Stimulated activated CD4-positive, alpha-beta T cell treated with anti-CD3 and anti-CD28 coated beads, Interleukin-4, amount 100 ng/mL, for 48 hours (primary cell): ENCODE results near the gene CFAP68.

Experiments used
- DNase-seq, 2 donors: peaks; one replicate each; pipeline ENCODE4 v3.0.0-alpha.2; 2020; ENCODE audit warnings: low read depth in 2 of 2

The CFAP68 gene, protein sequence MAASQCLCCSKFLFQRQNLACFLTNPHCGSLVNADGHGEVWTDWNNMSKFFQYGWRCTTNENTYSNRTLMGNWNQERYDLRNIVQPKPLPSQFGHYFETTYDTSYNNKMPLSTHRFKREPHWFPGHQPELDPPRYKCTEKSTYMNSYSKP

DNA sequence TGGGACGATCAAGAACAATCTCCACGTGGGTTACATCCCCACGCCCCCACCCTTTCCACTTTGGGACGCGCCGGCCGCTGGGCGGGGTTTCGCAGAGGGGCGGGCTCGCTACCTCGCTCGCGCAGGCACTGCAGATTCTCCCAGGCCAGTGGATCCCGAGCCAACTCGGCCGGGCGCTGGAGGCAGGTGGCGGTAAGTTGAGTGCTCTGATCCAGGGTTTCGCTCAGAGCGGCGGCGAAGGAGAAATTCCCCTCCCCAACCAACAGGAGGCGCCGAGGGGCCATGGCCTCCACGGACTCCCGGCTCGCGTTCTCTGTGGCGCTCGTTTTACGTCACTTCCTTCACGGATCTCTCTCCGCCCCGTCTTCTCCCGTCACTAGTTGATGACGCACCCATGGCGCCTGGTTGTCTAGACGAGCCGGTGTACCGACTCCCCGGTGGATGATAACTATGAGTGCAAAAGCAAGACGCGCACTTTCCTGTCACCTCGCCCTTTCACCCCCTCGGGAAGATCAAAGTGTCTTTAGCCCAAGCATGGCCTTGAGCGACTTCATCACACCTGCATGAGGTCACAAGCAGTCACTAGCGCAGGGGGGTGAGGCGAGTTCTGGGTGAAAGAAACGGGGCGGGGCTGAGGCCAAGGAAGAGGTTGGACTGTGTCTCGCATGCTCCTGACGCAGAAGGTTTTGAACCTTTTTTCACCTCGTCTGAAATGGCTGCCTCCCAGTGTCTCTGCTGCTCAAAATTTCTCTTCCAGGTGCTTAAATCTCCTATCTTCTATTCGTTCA, at the start of gene CFAP68, which contains the start of gene FDXACB1:
CFAP68 (plus strand) TSS at position 693 of the 788 bp plus-strand sequence; CDS start at position 713, 20 bp downstream.
FDXACB1 (minus strand) TSS at position 317 of the 788 bp plus-strand sequence; CDS start at position 284, 33 bp downstream.
- DNase-seq: peak; percentile 90 to 93

DNA sequence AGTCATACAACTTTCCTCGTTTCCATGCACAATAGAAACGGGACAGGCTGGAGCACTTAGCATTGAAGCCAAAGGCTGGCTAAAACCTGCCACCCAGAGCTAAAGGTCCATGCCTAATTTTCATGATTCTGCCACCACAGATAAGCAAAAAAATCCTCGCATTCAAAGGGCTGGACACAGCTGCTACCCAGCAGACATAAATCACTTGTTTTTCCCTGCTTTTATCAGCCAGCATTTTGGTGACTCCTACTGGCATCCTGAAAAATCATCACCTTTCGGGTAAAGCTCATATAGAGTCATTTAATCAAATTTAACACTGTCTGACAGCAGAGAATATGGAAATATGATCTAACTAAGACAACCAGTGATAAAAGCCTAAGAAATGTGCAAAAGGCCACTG, 45.8 kb upstream of the CFAP68 start:
- no peak for DNase-seq

DNA sequence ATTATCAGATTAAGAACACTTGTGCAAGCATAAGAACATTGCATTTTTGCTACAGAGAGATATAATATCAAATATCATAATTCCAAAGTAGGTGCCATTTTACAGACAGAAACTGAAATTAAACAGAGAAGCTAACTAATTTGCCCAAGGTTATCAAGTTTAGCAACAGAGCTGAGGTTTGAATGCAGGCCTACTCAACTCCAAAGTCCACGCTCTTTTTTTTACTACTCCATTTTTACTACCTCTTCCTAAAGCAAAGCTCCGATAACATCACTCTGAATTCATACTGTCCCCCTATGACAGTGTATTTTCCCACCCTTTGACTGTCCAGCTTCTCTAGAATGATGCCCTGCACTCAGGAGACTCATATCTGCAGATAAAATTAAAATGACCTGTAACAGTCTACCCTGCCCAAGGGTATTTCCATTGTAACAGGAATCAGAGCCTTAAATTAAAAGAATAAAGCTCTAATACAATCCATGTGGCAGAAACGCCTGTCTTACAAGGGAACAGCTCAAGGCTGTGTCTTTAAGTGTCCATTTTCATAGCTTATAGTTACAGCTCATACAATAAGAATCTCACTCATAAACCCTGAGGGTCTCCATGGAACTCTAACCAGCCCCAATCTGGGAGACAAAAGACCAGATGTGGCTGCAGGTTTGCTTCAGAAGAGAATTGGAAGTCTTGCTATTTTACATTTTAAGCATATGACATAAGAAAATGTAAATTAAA, 44.7 kb upstream of the CFAP68 start:
- no peak for DNase-seq

DNA sequence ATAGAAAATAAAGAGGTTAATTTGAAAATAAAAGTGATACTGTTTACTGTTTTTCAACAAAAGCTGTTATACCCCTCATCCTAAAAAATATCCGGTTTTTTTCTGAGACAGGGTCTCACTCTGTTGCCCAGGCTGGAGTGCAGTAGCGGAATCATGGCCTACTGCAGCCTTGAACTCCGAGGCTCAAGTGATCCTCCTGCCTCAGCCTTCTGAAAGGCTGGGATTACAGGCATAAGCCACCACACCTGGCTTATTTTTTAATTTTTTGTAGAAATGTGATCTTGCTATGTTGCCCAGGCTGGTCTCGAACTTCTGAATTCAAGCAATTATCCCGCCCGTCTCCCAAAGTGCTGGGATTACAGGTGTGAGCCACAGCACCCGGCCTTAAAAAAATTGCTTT, 43.7 kb upstream of the CFAP68 start:
- no peak for DNase-seq

DNA sequence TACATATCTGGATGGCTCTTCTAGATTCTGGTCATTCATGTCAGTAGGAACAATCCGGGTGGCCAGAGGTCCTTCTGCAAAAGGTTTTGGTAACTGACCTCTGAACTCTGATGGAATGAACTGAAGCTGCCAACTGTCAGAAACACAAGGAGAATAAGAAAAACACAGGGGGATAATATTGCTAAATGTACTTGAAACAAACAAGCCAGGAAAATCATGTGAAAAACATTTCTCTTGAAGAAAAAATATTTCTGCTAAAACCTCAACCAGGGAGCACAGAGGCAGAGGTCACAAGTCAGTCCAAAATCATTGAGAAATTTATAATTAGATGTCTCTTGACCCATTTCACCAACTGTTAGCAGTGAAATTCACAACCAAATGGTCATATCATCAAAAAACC, 43.2 kb upstream of the CFAP68 start:
- DNase-seq: no peak

DNA sequence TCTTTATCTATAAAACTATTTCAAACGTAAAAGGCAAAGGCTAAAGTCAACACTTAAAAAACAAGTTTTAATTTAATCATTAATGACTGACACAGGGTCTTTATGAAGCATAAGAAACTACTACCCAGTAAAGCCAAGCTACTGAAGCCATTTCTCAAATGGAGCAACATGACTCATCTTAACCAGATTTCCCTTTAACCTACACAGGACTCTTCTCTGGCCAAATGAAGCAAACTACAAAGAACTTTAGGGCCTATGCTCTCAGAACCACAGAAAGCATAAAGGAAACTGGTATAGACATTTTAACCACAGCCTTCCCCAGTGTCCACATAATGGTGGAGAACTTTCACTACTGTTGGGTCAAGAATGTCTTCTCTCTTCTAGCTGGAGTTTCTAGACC, 42.6 kb upstream of the CFAP68 start:
- DNase-seq: no peak

DNA sequence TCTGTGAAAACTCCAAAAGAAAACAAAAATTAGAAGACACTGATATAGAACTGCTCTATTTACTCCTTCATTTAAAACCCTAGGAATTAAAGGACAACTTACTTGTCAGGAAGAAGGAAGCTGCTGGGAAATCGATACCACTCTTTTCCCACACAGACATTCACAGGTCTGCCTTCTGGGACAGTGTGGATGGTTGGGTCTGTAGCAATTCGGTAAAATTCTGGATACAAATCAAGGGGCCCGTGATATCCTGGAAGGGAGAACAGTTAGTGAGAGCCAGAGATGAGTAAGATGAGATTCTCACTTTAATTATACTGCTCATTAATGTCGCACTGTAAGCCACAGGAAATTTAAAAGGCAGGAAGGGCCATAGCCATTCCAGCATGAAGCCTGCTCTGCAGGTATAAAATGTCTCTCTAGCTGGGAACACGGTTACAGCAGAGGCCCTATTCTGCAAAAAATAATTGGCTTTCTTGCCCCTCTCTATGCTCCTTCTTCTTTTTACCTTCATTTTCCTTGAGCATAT, 41.9 kb upstream of the CFAP68 start:
- no peak for DNase-seq

DNA sequence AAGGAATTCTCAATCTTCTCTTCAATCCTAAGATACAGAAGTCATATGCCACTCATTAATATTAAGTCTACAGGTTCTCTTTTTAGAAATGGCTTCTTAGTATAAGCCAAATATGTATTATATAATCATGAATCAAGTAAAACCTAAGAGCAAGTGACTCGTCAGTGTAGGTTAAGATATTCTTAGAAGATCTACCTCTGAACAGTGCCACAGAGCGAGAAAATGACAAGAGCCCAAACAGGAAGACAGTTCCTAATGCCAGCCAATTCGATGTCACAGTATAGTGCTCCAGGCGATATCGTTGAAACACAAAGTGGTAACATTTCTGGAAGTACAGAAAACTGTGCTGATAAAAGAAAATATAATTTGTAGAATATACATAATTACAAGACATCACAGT, 41.3 kb upstream of the CFAP68 start:
- no peak for DNase-seq

DNA sequence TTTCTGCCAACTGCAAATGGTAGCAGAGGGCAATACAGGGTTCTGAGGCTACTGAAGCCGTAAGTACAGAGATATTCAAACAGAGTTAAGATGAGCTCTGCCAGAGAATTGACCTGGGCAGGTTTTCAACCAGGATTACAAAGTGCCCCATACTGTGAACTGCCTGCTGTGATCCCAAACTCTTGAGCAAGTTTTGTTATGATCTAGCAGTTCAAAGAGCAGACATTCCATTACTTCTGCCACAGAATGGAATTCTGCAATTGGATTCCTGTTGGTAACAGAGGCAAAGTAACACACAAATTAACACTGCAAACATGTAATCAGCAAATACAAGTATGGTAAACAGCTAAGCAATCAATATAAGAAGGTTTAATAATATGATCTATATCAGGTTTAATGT, 39.2 kb upstream of the CFAP68 start:
- no peak for DNase-seq

DNA sequence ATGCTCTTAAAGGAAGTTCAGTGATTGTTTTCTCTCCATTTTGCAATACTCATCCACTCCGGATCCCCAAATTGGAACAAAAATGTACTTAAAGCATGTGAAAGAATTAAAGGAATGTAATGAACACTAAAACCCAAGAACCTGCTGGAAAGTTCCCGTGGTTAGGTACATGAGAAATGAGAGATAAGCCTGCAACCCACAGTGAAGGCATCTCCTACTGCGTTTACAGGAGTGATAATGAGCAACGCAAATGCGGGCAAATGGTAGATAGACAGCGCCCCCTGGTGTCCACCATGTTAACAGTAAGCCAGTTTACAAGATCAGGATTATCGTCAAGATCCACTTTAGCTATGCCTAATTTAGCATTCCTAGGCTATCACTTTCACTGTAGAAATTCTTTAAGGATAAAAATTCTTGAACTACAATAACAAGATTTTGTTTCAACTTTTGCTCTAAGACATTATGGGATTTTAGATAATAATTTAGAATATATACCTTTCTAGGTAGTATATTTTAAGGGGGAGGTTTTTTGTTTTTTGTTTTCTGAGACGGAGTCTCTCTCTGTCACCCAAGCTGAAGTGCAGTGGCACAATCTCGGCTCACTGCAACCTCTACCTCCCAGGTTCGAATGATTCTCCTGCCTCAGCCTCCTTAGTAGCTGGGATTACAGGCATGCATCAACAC, 37.8 kb upstream of the CFAP68 start:
- DNase-seq: peak; percentile 78 to 91

DNA sequence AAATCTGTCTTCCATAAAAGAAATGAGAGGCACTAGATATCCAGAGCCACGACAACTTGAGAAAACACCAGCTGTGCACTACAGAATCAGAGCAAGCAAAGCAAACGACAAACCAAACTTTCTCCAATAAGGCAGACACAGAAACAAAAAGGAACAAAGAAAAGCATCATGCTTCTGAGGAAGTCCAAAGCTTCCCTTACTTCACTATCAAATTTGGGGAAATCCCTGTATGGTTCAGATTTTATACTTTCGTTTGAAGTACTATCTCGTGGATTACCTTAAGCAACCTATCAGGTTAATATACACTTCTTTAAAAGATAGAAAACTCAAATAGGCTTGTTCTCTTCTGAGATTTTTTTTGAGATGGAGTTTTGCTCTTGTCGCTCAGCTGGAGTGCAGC, 35.7 kb upstream of the CFAP68 start:
- no peak for DNase-seq

DNA sequence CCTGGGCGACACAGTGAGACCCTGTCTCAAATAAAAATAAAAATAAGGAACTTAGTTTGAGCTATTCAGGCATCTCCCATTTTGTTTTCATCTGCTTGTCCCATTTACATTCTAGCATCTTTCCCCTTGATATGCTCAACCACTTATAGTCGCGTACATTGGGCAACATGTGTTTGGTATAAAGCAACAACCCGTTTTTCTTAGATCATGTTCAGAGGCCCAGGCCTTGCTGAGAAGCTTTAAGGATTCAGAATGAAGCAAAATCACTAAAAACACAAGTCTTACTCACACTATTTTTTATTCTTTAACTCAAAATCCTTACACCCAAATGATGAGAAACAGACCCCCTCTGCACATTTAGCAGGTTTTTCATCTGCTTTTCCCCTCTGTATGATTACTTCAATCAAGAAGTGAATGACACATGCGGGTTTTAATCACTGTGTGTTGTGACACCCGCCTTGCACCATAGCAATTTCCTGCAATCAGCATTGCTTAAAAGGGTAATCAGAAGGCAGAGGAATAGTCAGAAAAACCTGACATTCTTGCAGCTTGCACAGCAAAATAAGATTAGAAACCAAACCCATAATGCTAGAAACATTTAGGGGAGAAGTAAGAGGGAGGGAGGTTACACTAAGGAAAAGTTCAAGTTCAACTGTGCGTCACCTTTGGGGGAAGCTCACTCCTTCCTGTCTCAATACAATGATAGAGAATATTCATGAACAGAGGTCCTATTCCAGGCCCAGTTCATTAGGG, 33.9 kb upstream of the CFAP68 start:
- DNase-seq: no peak

DNA sequence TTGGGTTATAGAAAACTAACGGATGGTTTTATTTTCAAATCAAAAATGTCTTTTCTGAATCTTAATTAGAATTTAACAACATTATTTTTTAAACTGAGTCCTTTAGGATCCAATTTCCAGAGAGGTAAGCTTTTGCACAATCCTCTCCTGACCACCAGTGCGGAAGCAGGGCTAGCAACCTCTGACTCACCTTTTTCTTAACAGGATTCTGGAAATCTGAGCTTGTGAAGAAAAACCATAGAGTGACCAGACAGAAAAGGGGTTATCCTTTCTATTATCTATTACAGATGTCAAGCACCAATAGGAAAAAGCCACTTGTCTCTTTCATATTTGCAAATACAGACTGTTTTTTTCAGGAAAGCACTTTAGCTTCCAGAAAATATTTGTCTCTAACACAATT, 33.3 kb upstream of the CFAP68 start:
- no peak for DNase-seq

DNA sequence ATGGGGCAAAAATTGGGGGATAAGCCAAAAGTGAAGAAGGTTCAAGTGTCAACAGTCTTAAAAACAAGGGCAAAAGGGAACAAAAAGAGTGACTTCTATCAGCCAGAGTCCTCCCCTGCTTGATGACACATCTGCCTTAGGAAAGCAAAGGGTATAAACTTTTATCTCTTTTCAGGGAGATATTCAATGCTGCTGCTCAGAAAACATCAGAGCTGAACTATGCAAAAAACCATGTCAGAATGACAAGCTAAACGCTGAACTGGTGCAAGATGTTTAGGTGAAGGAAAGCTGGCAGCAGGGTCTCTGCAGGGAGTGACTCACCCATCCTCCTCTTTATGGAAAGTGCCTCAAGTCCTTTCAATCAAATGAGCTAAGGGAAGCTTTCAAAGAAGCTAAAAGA, 32.7 kb upstream of the CFAP68 start:
- DNase-seq: no peak

DNA sequence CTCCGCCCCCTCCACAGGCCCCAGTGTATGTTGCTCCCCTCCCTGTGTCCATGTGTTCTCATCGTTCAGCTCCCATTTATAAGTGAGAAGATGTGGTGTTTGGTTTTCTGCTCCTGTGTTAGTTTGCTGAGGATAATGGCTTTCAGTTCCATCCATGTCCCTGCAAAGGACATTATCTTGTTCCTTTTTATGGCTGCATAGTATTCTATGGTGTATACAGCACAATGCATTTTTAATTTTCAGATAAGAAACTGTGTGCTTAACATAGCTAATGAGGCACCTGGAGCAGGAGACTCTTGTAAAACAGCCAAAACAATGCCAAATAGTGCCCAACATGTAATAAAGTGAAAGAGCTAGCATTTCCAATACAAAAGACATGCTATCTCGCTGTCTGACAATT, 29.7 kb upstream of the CFAP68 start:
- DNase-seq: no peak

DNA sequence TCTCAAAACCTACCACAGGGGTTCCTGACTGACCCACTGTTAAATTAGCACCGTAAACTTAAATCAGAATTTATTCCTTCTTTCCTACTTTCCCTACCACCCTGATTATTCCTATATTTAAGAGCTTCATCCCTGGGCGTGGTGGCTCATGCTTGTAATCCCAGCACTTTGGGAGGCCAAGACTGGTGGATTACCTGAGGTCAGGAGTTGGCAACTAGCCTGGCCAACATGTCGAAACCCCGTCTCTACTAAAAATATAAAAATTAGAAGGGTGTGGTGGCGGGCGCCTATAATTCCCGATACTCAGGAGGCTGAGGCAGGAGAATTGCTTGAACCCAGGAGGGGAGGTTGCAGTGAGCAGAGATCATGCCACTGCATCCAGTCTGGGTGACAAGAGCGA, 28.3 kb upstream of the CFAP68 start:
- DNase-seq: no peak

DNA sequence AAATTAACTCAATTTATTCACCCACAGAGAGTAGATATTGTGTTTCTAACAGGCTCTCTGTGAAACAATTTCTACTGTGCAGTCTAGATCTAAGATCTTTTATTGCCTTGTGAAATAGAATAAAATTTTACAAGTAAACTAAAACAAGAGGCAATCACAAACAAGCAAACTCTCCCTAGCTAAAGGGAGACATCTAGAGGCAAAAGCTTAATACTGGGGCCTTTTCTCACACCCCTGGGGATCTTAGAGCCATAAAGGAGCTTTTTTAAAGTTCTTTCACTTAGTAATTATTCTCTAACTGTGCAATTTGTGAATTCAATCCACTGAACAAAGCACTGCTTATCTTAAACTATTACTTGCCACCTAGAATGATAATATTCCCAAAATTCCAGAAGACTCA, 27.7 kb upstream of the CFAP68 start:
- DNase-seq: no peak

DNA sequence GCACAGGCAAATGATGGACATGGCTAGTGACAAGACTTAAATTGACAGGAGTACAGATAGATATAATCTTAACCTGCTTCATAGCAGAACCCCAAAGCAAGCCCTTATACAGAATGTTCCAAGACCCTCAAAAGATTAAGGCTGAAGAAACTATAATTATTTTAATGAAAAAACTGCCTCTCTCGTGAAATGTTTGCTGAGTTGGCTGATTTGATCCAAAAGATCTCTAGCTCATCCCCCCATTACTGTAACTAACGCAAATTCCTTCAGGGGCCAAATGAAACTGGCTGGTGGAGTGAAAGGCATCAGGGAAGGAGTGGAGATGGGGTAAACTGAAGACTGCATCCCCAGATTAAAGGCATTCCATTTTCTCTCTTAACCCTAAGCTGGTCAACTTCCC, 27.2 kb upstream of the CFAP68 start:
- no peak for DNase-seq

DNA sequence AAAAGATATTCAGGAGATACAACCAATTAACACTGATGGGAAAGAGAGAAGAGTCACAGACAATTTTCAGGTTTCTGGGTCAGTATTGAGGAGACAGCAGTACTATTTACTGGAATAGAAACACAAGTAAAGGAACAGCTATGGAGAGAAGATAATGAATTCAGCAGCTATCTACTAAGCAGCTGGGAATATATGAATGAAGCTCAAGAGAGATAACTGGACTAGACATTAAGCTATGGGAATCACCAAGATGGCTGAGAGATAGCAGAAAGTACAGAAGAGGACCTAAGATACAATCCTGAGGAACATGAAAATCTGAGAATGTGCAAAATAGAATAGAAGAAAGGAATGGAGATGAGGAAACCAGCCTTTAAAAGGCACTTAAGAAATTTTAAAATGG, 23.8 kb upstream of the CFAP68 start:
- no peak for DNase-seq

DNA sequence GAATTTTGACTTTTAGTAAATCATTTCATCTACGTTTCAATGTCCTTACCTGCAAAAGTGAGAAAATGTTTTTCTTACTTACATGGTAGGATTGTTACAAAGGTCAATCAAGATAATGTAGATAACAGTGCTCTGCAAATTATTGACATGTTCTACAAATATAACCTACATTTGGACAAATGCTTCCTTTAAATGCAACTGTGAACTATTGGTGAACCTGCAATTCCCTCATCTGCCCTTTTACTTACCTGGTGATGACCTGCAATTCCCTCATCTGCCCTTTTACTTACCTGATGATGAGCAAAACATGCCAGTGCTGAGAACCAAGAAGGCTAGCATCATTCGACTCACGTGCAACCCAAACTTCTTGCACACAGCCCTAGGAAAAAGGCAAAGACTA, 19.1 kb upstream of the CFAP68 start:
- DNase-seq: no peak

DNA sequence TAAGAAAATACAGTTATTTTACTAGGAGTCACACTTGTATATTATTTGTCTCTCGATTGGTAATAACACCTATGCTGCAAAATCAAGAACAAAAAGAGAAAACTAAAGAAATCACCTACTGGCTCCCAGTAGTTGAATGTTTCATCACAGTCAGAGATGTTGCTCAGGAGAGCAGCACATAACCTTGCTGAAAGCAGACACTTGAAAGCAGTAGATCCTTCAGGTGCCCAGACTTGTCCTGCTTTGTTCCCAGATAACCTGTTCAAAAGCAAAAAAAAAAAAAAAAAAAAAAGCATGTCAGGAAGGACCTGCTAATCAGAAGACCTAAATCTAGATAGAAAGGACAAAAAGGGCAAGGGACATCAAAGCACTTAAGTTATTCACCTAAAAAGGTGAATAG, 9.2 kb upstream of the CFAP68 start:
- DNase-seq: no peak
